Activated naive CD8-positive, alpha-beta T cell (primary cell): ENCODE data around the gene SMURF1.

Experiments used
- H3K27ac Mint-ChIP-seq: one replicate; pipeline ENCODE4 v1.8.0; 2021; ENCODE audit warnings: mixed read lengths
- H3K27me3 Mint-ChIP-seq: one replicate; pipeline ENCODE4 v1.8.0; 2021; ENCODE audit warnings: mixed read lengths
- H3K36me3 Mint-ChIP-seq: one replicate; pipeline ENCODE4 v1.8.0; 2021; ENCODE audit warnings: mixed read lengths
- H3K4me1 Mint-ChIP-seq: one replicate; pipeline ENCODE4 v1.8.0; 2021; ENCODE audit warnings: low read depth, mixed read lengths
- H3K4me3 Mint-ChIP-seq: one replicate; pipeline ENCODE4 v1.8.0; 2021; ENCODE audit warnings: mild to moderate bottlenecking, mixed read lengths
- H3K9me3 Mint-ChIP-seq: one replicate; pipeline ENCODE4 v1.8.0; 2021; ENCODE audit warnings: low read depth, mixed read lengths

The SMURF1 gene

DNA sequence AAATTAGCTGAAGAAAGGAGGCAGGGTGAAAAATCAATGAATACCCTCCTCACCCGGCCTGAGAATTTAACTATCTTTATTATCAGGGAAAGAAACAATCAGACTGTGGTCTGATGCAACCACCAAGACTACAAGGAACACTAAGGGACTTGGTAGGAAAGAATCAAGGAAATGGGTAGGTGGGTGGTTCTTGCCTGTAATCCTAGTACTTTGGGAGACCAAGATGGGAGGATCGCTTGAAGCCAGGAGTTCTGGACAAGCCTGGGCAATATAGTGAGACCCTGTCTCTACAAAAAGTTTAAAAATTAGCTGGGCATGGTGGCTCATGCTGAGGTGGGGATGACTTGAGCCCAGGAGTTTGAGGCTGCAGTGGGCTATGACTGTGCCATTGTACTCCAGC is 12.6 kb downstream of the SMURF1 start:
- Mint-ChIP-seq H3K27me3 (no peaks in the 10 kb centered on the region), H3K9me3 (no peaks in the 10 kb centered on the region), H3K4me3 (no peak overlapping the region), H3K27ac (peak overlapping the region; percentile 64), H3K36me3 (peaks cover 3% of the 10 kb centered on the region), H3K4me1 (peaks cover 60% of the 10 kb centered on the region)

DNA sequence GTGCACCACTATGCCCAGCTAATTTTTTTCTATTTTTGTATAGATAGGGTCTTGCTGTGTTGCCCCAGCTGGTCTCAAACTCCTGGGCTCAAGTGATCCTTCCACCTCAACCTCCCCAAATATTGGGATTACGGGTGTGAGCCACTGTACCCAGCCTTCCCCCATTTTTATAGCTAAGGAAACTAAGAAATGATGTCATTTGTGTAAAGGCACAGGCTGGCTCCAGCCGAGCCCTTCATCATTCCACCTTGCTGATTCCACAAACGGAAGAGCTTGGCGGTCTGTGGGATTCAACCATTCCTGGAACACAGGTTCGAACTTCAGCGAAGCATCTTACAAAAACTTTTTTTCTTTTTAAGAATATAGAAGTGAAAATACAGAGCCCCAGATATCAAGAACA is 14.4 kb downstream of the SMURF1 start:
- H3K4me1 Mint-ChIP-seq = peaks cover 58% of the 10 kb centered on the region
- no peaks in the 10 kb centered on the region for H3K27me3 Mint-ChIP-seq
- no peaks in the 10 kb centered on the region for H3K9me3 Mint-ChIP-seq
- peaks cover 5% of the 10 kb centered on the region for H3K36me3 Mint-ChIP-seq
- no peak overlapping the region for H3K4me3 Mint-ChIP-seq
- H3K27ac Mint-ChIP-seq = no peak overlapping the region

DNA sequence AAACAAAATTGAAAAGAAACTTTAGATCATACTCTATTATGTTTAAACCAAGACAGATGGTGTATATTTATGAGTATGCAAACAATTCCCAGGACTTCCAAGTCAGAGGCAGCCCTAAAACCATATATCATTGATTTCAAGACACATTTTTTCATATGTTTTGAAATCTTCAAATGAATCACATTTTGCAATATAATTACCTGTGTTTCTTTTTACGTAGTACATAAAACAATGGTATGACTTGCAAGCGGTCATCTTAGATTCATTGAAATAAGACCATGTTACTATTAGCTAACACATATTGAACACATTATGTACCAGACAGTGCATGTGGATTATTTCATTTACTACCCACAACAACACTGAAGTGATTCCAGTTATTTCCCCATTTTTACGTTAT is 14.9 kb downstream of the SMURF1 start:
- Mint-ChIP-seq H3K9me3 (no peaks in the 10 kb centered on the region), H3K27me3 (no peaks in the 10 kb centered on the region), H3K4me1 (peaks cover 60% of the 10 kb centered on the region), H3K27ac (no peak overlapping the region), H3K36me3 (peaks cover 5% of the 10 kb centered on the region), H3K4me3 (no peak overlapping the region)

DNA sequence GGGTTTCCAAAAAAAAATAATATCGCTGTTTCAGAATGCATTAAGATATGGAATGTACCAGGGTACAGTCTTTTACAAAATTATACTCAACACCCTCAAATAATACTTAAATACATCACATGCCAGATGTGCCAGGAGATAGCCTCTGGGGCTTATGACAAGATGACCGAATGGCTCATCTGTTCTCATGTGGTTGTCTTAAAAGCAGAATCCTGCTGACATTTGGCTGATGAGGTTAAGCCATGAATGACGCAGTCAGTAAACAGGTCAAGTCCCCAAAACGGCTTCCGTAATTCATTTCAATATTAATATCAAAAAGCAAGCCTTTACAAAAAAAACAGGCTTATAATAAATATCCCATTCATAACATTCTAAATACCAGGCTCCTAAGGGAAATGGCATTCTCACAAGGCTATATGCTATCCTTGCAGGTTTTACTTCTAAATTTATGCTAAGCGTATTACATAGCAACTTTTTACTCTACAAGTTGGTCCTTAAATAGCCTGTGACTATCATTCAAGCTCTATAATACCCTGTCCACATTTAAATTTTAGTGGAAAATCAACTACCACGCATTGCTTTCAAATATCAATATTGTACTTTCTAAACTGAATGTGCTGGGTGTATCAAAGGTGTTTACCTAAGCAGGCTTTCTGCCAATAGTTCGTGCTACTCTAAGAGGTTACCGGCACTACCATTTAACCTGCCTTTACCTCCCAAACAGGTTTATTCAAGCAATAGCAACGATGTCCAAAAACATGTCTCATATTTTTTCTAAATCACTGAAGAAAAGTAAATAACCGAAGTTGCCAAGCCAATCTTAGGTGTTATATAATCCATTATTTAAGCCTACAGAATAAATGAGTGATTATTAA is 15.6 kb downstream of the SMURF1 start:
- H3K4me1 Mint-ChIP-seq = peaks cover 61% of the 10 kb centered on the region
- H3K36me3 Mint-ChIP-seq = peaks cover 5% of the 10 kb centered on the region
- H3K27me3 Mint-ChIP-seq = no peaks in the 10 kb centered on the region
- no peak overlapping the region for H3K27ac Mint-ChIP-seq
- H3K9me3 Mint-ChIP-seq = no peaks in the 10 kb centered on the region
- no peak overlapping the region for H3K4me3 Mint-ChIP-seq

DNA sequence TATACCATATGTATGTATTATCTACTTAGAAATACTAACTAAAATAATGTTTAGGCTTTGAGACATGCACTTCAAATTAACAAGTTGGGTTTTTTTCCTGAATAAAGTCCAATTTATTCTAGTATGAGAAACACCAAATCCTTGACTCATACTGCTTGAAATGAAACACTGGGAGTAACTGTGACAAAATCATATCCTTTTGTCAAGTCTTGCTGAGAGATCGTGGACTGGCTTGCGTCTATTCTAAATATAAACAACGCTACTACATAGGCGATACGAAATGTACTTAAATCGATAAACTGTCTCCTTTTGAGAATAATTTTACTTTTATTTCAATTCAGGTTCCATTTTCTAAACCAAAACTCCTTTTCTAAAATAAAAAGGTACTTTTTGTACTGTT is 16.3 kb downstream of the SMURF1 start:
- no peaks in the 10 kb centered on the region for H3K27me3 Mint-ChIP-seq
- H3K4me1 Mint-ChIP-seq = peaks cover 56% of the 10 kb centered on the region
- H3K4me3 Mint-ChIP-seq = no peak overlapping the region
- no peaks in the 10 kb centered on the region for H3K9me3 Mint-ChIP-seq
- H3K27ac Mint-ChIP-seq = no peak overlapping the region
- H3K36me3 Mint-ChIP-seq = peaks cover 5% of the 10 kb centered on the region

DNA sequence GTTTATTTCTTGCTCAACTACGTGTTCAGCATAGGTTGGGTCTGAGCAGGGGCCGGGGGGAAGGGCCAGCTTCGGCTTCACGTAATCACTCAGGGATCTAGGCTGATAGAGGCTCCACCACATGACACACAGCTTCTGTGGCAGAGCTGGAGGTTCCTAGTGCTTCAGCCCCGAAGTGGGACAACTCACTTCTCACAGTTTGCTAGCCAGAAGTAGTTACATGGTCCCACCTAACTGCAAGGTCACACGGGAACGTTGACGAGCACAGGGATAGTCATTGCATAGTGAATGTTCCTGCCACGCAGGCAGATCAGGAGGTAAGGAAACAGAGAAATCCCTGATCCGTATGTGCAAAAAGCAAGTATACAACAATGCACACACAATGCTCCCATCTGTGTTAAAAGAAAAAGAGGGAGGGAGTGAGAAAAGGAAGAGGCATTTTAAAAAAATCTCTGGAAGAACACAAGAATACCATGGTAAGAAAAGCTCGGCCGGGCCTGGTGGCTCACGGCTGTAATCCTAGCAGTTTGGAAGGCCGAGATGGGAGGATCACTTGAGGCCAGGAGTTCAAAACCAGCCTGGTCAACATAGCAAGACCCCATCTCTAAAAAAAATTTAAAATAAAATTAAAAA is 16.9 kb downstream of the SMURF1 start:
- Mint-ChIP-seq H3K9me3 (no peaks in the 10 kb centered on the region), H3K27me3 (no peaks in the 10 kb centered on the region), H3K4me1 (peaks cover 51% of the 10 kb centered on the region), H3K4me3 (no peak overlapping the region), H3K27ac (peak overlapping the region; percentile 52), H3K36me3 (peaks cover 5% of the 10 kb centered on the region)

DNA sequence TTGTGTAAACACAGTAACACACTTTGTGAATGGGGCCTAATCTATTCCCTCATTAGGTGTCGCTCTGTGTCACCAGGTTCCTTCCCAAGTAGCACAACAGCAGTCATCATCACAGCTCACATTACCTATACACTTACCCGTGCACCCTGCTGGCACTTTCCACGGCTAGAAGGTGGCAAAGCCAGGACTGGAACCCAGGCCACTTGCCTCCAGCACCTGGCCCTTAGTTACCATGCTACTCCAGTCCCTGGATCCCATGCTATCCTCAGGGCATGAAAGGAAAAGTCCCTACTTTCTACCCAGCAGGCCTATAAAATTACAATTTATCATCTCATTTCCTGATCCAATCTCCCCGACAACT is 18.4 kb downstream of the SMURF1 start:
- Mint-ChIP-seq H3K27me3 (no peaks in the 10 kb centered on the region), H3K36me3 (peaks cover 5% of the 10 kb centered on the region), H3K27ac (no peak overlapping the region), H3K9me3 (no peaks in the 10 kb centered on the region), H3K4me1 (peaks cover 51% of the 10 kb centered on the region), H3K4me3 (no peak overlapping the region)

DNA sequence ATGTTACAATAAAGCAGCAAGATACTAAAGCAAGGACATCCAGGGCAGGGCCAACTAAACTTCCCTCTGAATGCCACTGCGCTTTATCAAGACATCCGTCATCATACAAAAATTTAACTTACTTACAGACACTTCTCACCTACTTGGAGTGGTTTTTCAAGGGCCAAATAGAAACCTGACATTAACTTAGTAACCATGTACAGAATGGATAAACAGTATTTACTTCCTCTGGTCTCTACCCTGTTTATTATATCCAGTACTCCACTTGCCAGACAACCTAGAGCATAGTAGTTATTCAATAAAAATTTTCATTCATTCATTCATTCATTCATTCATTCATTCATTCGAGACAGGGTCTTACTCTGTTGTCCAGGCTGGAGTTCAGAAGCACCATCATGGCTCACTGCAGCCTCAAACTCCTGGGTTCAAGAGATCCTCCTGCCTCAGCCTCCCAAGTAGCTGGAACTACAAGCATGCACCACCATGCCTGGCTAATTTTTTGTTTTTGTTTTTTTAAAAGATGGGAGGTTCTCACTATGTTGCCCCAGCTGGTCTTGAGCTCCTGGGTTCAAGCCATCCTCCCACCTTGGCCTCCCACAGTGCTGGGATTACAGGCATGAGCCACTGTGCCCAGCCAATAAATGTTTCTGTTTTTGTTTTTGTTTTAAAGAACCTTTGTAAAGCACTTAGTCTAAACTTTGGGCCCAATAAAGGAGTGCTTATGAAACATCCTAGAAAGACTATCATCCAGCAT is 19.0 kb downstream of the SMURF1 start:
- Mint-ChIP-seq H3K4me1 (peaks cover 52% of the 10 kb centered on the region), H3K9me3 (no peaks in the 10 kb centered on the region), H3K4me3 (no peak overlapping the region), H3K36me3 (peaks cover 9% of the 10 kb centered on the region), H3K27ac (no peak overlapping the region), H3K27me3 (no peaks in the 10 kb centered on the region)

DNA sequence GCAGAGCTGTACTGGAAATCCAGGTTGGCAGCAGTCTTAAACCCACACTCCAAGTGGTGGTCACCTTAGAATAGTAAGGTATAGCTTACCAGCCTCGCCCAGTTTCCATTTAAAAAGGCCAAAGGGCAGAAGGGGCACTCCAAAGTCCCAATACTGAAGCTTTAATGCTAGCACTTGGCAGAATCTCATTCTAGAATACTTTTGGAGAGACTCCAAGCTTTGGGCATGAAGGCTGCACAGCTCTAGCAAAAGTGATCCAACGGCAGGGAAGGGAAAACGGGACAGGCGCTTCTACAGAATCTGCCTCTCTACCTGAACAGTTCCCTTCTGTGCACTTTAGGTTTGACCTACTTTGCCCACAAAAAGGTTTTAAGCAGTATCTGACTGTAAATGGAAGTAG is 19.7 kb downstream of the SMURF1 start:
- peaks cover 54% of the 10 kb centered on the region for H3K4me1 Mint-ChIP-seq
- no peak overlapping the region for H3K4me3 Mint-ChIP-seq
- H3K27ac Mint-ChIP-seq = peak overlapping the region; percentile 6

DNA sequence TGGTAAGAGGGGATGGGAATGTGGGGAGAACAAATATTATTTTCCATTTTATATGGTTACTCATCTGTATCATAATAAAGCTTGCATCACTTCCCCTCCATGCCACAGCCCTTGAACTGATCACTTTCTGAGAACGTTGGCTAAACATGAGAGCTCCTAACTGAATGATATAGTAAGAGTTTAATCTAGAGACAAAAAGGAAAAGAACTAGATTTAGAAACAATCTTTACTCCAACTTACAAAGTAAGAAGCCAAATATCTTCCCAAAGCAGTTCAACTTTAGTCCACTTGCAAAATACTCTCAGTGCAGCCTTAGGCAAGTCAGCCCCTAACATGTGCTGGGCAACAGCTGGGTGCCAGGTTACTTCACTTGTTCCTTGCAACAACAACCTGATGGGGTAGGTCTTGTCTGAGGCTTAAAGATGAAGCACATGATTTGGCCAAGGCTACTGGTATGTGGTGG is 20.3 kb downstream of the SMURF1 start:
- Mint-ChIP-seq H3K9me3 (no peaks in the 10 kb centered on the region), H3K4me3 (no peak overlapping the region), H3K27me3 (no peaks in the 10 kb centered on the region), H3K4me1 (peaks cover 51% of the 10 kb centered on the region), H3K27ac (no peak overlapping the region), H3K36me3 (peaks cover 12% of the 10 kb centered on the region)

More for the DNA sequence above, 19.7 kb downstream of the SMURF1 start:
- no peaks in the 10 kb centered on the region for H3K9me3 Mint-ChIP-seq
- no peaks in the 10 kb centered on the region for H3K27me3 Mint-ChIP-seq
- H3K36me3 Mint-ChIP-seq = peaks cover 11% of the 10 kb centered on the region

DNA sequence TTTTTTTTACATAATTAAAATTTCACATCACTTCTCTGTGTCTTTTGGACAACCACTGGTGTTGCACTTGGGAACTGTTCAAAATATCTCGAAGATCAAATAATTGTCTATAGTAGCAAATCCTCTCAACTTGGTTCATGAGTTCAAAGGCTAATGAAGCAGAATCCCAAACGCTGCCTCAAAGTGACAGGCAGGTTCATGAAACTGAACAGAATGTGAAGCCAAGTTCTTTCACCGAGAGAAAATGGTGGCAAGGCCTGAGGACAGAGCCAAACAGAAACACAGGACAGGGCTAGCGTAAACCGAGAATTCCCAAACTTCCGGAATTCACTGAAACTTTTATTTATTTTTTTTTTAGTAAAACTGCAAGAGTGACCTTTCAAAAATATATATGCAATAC is 21.1 kb downstream of the SMURF1 start:
- H3K27me3 Mint-ChIP-seq = no peaks in the 10 kb centered on the region
- H3K27ac Mint-ChIP-seq = no peak overlapping the region
- peaks cover 6% of the 10 kb centered on the region for H3K9me3 Mint-ChIP-seq
- no peak overlapping the region for H3K4me3 Mint-ChIP-seq
- H3K4me1 Mint-ChIP-seq = peaks cover 54% of the 10 kb centered on the region
- peaks cover 20% of the 10 kb centered on the region for H3K36me3 Mint-ChIP-seq

DNA sequence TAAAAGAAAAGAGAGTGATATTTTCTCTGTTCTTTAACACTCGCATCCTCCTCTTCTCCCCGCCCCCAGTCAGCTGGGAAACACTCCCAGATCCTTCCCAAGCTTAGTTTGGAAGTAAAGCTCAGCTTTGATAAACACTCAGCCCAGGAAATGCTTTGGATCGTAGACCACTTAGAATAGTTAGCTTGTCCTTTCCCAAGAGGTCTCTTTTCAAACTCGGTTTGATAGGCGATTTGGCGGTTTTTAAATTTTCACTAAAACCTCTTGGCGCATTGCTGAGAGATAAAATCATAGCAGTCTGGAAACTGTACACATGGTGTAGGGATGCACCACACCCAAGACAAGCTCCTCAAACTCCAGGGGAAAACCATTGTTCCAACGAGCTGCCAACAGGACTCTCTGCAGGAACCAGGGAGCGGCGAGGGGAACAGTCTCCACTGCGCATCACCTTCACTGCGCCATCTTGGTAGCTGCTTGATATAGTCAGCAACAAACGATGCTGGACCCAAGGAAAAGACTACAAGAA is 22.3 kb downstream of the SMURF1 start:
- peaks cover 17% of the 10 kb centered on the region for H3K36me3 Mint-ChIP-seq
- peaks cover 48% of the 10 kb centered on the region for H3K4me1 Mint-ChIP-seq
- H3K27ac Mint-ChIP-seq = no peak overlapping the region
- H3K27me3 Mint-ChIP-seq = no peaks in the 10 kb centered on the region
- H3K4me3 Mint-ChIP-seq = no peak overlapping the region
- H3K9me3 Mint-ChIP-seq = peaks cover 6% of the 10 kb centered on the region

DNA sequence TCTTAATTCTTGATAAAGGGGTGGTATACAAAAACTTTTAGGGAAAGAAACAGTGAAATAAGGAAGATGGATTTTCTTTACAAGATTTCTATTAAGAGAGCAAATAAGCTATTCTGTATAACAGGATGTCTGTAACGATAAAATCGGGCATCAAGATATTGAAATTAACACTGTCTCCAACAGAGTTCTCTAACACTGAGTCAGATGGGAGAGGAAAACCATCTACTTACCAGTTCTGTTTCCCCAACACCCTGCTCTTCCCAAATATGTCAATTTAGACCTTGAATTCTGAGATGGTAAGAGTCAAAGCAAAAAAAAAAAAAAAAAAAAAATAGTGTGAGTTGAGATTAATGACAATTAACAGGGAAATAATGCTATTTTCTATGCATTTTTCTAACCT is 23.0 kb downstream of the SMURF1 start:
- Mint-ChIP-seq H3K27ac (no peak overlapping the region), H3K27me3 (no peaks in the 10 kb centered on the region), H3K9me3 (peaks cover 6% of the 10 kb centered on the region), H3K4me1 (peaks cover 53% of the 10 kb centered on the region), H3K36me3 (peaks cover 17% of the 10 kb centered on the region), H3K4me3 (no peak overlapping the region)

DNA sequence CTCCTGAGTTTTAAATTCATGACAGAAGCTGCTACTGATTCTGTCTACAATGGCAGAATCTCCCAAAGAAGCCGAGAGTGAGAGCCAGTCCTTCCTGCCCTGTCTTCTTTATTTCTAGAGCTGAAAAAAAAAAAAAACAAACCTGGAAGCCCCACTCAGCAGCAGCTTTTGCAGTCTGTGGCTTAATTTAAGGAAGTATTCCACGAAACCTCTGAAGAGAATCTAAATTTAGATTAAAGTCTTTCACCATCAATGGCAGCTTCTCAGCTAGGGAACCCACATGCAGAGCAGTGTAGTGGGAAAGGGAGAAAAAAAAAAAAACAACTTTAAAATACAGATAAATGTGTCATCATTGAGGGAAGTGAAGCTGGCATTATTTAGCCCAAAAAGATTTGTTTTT is 23.4 kb downstream of the SMURF1 start:
- H3K27me3 Mint-ChIP-seq = no peaks in the 10 kb centered on the region
- peaks cover 6% of the 10 kb centered on the region for H3K9me3 Mint-ChIP-seq
- peaks cover 17% of the 10 kb centered on the region for H3K36me3 Mint-ChIP-seq
- no peak overlapping the region for H3K4me3 Mint-ChIP-seq
- peaks cover 53% of the 10 kb centered on the region for H3K4me1 Mint-ChIP-seq
- no peak overlapping the region for H3K27ac Mint-ChIP-seq

DNA sequence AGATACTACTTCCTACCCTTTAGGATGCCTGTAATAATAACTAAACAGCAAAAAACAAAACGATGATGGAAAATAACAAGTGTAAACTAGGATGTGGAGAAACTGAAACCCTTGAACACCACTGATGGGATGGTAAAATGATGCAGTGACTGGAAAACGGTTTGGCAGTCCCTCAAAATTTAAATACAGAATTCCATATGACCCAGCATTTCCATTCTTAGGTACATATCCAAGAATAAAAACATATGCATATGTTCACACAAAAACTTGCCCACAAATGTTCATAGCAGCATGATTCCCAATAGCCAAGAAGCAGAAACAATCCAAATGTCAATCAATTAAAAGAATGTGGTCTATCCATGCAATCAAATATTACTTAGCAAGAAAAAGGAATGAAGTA is 25.8 kb downstream of the SMURF1 start:
- H3K9me3 Mint-ChIP-seq = peaks cover 20% of the 10 kb centered on the region
- peaks cover 26% of the 10 kb centered on the region for H3K36me3 Mint-ChIP-seq
- H3K4me3 Mint-ChIP-seq = no peak overlapping the region
- H3K4me1 Mint-ChIP-seq = peaks cover 44% of the 10 kb centered on the region
- no peaks in the 10 kb centered on the region for H3K27me3 Mint-ChIP-seq
- H3K27ac Mint-ChIP-seq = peak overlapping the region; percentile 42
